ENCODE measurements around the gene KCNQ2.

Gene KCNQ2

DNA sequence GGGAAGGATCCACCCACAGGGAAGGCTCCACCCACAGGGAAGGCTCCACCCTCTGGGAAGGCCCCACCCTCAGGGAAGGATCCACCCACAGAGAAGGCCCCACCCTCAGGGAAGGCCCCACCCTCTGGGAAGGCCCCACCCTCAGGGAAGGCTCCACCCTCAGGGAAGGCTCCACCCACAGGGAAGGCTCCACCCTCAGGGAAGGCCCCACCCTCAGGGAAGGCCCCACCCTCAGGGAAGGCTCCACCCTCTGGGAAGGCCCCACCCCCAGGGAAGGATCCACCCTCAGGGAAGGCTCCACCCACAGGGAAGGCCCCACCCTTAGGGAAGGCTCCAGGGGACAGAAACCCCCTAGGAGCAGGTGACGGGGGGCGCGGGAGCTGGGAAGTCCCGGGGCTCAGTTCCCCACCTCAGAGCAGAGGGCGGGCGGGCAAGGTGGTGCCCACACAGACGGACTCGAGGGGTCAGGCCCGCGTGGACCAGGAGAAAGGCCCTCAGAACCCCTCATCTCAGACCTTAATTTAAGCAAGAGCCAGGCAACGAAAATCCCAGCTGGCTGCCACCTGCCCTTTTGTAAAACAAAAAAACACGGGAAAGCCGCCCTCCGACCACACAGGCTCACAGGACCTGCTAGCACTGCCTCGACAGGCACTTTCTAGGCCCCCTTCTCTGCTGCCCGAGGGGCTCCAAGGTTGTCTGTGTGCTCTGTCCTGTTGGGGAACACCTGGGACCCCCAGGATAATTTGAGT, 39.7 kb downstream of the KCNQ2 start:
- no peak for DNase-seq

DNA sequence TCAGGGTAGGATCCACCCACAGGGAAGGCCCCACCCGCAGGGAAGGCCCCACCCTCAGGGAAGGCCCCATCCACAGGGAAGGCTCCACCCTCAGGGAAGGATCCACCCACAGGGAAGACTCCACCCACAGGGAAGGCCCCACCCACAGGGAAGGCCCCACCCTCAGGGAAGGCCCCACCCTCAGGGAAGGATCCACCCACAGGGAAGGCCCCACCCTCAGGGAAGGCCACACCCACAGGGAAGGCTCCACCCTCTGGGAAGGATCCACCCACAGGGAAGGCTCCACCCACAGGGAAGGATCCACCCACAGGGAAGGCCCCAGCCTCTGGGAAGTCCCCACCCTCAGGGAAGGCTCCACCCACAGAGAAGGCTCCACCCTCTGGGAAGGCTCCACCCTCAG, 40.5 kb downstream of the KCNQ2 start:
- DNase-seq: no peak

DNA sequence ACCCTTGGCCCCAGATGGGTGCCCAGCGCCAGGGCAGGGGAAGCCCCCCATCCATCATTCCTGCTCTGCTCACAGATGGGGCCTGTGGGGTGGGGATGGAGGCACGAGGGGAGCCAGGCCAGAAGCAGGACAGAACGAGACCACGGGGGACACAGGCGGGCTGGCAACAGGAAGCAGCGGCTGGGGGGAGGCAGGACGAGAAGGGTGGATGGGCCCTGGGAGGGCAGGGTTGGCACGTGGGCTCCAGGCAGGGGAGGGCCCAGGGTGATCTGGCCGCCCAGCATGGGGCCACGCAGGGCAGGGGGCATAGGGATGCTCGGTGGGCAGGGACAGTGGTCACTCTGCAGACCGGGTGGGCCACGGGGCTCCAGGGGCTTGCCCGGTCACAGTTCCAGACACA, 41.6 kb downstream of the KCNQ2 start:
- no peak for DNase-seq

DNA sequence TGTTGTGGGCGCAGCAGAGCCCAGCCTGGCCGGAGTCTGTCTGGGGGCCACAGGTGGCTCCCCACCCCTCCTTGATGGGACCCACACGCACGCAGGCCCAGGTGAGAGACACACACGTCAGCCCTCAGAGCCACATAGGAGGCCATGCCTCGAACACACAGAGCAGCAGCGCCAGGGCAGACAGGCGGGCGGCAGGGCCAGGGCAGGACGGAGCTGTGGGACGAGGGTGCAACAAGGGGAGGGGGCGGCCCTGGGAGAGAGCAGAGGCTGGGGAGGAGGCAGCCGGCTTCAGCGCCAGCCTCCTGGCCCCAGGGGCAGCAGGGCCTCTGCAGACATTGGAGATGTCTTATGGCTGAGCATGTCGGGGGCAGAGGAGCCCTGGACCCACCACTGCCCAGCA, 42.5 kb downstream of the KCNQ2 start:
- DNase-seq: no peak

DNA sequence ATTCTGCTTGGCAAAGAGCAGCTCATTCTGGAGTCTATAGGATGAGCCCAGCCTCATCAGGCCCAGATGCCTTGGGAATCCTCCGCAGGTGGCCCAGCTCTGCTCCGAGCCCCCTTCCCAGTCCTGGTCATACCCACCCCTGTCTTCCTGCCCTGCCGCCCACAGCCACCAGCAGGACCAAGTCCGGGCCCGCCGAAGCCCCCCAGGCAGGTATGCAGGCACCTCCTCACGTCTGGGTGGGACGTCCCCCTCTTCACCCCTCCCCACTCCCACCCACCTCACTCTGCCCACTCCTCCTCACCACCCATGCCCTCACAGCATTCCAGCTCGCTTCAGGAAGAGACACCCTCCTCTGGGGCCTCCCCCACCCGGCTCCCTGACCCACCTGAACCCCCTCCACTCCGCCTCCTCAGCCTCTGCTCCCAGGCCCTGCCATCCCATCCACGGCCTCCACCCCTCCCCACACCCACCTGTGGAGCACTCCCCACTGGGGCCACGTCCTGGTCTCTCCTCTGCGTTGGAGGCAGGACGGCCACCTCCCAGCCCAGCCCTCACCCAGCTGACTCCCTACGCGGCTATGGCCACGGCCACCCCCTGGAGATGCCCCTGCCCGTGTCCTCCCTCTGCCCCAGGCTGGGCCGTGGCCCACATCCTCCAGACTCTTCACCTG, 43.4 kb downstream of the KCNQ2 start:
- DNase-seq: no peak

DNA sequence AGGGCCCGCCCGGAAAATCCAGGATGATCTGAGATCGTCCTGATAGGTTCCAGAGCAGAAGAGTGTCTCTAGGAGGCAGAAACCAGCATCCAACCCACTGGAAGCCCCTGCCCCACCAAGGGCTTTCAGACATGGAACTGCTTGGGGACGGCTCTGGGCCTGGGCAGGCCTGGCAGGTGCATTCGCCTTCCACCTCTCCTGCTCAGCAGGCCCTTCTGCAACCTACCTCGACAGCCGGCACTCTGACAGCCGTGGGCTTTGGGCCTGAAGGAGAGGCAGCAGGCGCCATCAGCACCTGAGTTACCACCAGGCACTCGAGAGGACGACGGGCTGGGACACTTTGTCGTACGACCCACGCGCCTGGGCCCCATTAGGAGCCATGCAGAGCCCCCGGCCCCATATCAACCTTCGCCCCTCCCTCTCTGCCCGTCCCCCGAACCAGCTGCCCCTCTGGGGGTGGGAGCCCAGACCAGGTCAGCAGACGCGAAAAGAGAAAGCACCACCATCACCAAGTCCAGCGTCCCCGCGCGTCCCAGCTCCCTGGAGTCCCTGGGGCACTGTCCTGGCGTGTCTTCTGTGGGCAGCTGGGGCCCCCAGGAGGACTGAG, 44.6 kb downstream of the KCNQ2 start:
- no peak for DNase-seq

DNA sequence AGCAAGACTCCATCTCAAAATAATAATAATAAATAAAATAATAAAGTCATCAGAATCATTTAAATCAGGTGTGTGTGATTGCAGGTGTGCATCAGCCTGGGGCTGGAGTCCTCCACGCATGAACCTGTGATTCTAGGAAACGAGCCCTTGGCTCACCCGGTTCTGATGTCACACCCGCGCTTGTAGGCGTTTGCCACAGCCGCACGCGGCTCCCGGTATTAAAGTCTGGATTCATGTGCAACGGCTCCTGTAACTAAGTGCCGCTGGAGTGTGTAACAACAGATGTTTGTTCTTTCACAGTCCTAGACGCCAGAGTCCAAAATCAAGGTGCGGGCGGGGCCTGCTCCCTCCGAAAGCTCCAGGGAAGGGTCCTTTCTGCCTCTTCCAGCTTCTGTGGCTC, 45.2 kb downstream of the KCNQ2 start:
- no peak for DNase-seq

DNA sequence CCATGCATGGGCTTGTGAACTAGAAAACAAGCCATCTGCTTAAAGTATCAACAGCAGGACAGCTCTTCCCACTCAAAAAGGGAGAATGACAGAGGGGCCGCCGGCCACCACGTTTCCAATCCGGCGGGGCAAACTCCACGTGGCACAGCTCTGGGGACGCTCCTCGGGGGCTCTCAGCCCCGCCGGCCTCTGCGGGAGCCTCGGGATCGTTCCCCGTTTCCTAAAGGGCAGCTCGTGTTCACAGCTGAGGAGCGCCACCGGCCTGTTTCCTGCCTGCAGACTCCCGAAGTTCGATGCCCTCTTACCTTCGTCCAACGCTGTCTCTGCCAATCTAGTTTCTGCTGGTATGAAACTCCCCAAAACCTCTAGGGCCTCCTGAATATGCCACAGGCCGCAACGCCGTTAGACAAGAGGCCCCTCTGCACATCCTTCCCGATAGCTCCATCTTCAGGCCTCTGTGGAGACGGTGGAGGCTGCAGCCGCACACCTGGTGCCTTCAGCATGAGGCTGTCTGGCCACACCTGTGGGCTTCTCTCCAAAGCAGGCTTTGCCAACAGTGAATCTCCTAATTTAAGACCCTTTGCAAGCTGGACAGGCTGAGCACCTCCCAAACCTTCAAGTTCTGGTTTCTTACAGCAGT, 46.5 kb downstream of the KCNQ2 start:
- DNase-seq: no peak

DNA sequence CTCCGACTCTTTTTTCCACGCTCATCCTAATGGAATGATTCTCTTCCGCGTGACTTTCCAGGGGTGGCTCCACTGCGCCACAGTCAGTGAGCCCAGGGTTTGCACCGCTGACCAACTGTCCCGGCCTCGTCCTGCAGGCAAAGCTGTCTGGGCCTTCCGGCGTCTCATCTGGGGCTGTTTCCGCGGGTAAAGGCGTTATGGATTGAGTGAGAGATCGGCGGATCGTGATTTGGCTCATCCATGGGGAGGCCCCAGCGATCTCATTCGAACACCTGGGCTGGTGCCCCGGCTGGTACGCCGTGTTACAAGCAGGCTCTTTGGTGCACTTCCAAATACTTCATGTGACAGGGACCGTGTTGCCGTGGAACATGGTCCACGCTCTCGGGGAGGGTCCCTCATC, 47.8 kb downstream of the KCNQ2 start:
- DNase-seq: no peak

DNA sequence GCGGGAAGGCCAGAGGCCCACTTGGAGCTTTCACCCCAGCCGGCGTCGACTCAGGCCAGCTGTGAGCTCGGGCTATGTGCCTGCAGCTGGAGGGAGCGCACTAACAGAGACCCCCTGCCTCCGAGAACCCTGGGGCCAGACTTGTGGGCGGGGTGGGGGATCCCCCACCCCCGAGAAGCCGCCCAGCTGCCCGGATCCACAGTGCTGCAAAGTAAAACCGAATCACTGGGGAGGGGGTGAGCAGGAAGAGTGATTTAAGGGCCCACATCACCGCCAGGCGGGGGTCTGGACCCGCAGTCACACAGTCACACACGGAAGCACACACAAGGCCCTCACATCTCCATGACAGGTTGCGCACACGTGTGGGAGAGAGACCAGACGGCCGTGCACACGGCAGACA, 48.7 kb downstream of the KCNQ2 start:
- no peak for DNase-seq

DNA sequence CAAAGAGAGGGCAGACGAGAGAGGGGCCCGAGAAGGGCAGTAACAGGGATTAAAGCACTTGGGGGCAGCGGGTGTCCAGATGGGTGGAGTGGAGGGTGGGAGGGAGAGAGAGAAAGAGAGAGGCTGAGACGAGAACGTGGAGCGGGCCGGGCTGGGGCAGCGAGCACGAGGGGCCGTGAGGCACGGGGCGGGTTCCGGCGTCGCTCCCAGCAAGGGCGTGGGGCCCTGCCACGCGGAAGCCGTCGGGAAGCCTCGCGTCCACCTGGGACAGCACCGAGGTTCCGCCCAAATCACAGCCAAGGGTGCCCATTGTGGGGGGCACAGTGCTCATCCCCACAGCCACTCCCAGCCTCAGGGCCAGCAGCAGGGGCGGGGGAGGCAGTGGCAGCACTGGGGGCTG, 49.8 kb downstream of the KCNQ2 start:
- DNase-seq: no peak

DNA sequence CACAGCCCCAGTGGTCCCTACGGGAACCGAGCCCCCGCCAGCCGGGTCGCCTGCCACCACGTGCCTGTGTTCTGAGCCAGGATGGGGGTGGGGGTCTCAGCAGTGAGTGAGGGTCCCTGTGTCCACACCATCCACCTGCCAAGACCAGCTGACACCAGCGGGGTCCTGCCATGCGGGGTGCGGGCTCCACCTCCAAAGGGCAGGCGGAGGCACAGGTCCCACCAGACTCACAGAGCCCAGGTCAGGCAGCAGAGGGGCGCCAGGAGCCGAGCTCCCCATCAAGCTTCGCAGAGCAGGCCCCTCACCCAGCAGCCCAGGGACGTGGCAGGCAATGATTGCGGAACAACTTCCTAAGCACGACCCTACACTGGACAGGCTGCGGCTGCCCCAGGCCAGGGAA, 50.5 kb downstream of the KCNQ2 start:
- DNase-seq: no peak

DNA sequence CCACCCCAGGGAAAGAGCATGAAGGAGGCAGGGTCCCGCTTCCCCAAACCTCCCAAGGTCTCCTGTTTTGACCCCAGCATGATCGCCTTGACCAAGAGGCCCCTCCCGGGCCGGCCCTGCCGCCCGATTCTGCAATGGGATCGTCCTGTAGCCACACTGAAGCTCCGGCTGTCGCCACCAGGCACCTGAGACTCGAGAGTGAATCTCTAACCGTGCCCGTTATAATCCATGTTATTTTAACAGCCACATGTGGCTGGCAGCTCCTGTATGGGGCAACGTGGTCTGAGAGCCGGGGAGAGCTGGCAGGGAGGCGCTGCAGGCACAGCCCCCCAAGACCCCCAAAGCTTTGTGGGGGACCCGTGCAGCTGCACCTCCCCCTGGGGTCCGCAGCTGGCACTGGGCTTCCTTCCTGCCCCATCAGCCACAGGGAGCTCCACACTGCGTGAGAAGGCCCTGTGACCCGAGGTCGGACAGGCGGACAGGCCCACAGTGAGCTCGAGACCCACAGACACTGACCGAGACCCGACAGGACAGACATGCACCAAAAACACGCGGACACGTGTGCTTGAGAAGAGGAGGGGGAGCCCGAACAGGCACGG, 51.3 kb downstream of the KCNQ2 start:
- no peak for DNase-seq

DNA sequence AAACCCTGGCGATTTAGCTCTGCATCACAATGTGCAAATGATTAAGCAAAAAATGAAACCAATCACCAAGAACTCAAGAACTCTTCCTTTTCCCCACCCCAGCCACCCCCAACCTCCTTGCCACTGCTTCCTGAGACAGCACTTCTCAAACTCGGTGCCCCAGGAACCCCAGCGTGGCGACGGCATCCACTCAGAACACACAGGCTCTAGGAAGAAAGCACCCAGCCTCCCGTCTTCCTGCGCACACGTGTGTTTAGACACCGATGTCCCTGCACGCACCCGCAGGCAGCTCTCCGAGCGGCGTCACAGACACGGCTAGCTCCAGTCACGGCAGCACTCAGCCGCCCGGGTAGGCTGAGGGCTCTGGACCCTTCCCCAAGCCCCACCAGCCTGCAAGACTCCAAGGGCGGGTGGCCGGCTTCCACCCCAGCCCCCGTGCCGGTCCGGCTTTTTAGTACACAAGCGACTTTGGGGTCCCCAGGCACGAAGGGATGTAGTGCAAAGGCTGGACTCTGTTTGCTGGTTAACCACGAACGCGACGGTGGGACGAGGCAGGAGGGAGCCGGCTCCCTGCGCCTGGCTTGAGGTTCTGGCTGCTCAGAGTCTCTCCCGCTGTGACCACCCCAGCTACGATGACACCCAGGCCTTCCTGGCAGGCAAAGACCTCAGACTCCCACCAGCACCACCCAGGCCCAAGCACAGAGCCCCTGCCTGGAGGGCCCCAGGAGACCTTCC, 51.9 kb downstream of the KCNQ2 start:
- no peak for DNase-seq

DNA sequence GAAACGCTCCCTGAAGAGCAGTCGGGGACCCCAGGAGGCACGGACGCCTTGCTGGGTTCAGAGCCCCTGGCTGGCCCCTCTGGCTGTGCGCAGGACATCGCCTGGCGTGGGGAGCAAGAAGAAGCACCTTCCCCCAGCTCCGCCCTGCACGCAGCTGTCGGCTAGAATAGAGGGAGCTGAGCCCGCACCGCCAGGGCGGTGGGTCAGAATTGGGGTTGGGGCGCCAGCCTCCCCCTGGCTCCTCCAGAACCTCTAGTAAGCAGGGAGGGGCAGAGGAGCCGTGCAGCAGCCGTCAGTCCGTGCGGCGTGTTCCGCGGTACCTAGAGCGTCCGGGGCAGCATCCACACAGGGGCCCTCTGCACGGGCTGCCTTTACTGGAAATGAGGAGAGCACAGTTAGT, 53.2 kb downstream of the KCNQ2 start:
- DNase-seq: no peak

DNA sequence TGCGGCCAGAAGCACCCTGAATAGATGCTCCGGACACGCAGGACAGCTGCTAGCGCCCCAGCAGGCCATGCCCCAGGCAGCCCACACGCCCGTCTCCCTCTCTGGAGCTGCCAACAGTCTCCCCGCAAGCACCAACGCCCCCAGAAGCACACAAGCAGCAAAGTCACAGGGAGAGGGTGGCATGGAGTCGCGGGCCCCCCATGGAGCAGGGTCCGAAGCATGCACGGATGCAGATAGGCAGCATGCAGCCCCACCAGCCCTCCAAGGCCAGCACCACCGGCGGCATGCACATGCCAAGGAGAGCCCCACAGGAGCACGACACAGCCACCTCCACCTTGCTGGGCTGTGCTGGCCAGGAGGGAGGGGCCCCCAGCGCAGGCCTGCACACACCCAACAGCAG, 53.8 kb downstream of the KCNQ2 start:
- no peak for DNase-seq

DNA sequence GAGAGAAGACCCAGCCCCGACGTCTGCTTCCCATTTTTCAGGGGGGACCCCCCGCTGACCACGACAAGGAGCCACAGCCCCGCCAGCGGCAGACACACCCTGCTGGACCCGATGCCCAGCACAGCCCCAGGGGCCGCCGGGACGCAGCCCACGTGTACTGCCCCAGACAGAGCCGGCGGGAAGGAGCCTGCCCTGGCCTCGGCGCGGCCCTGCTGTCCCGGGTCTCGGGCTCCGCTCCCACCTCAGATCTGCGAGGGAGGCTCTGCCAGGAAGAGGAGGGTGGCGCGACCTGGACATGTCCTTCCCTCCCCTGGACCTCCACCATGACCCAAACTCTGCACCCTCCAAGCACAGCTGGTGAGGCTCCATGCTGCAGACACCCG, 54.7 kb downstream of the KCNQ2 start:
- no peak for DNase-seq

DNA sequence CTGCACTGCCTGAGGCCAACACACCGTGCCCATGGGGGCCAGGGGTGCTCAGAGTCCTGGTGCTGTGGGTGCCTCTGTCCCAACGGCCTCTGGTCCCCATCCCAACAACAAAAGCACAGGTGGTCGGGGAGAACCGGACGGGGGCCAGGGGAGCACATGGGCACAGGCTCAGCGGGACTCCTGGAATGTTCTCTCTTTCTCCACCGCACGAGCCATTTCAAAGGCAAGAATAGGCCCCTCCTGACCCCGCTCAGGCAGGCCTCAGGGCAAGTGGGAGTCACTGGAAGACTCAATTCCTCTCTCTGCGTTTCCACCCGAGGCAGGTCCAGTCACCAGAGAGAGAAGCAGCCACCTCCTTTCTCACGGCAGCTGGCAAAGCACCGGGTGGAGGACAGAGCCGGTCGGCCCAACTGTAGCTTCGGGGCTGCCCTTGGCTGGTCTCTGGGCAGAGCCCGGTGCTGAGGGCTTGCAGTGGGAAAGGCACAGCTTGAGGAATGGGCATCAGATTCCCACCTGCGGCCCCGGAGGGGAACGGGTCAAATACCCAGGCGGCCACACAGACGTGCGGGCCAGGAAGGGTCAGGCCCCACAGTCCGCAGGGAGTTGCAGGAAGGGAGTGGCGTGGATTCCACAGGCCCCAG, 55.2 kb downstream of the KCNQ2 start:
- no peak for DNase-seq

DNA sequence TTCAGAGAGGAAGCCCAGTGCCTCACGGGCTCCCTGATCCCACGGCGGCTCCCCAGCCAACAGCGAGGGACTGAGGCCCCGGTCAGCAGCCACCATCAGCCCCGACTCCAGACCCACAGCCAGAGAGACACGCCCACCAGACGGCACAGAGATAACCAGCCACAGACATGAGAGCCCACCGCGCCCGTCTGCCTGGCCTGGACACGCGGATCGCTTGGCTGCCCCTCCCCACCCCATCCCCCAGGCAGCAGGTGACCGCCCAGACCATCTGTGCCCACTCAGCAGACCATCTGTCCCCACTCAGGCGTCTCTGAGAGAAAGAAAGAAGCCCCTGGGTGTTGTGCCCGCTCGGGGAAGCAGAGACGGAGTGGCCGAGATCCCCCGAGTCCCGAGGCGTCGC, 55.8 kb downstream of the KCNQ2 start:
- DNase-seq: no peak

DNA sequence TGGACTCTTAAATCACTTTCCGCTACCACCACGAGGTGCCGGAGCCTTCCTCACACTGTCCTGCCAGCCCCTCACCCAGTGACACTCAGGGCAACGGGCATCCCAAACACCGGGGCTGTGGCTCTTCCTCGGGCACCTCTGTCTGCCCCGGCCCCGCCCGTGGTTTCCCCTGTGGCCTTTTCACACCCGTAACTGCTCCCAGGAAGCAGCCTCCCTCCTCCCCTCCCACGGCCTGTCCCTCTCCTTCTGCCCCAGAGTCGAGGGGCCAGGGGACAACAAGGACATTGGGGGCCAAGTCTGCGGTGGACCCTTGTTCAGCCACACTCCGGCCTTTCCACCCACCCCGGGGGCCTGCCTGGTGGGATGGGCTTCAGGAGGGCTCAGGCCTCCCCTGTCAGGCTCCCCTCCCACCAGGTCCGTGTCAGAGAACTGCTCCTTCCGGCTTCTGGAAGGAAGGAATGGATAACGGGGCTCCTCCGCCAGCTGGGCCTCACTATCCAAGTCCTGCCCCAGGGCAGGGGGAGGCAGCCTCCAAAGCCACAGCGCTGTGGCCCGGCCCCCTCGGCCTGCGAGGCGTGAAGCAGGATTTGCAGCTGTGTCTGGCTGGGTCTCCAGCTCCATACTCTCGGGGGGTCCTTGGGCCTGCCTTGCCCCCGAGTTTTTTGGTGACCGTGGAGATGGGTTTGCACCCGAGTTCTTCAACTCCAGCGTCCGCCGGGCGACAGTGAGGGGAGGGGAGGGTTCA, 56.6 kb downstream of the KCNQ2 start:
- no peak for DNase-seq

DNA sequence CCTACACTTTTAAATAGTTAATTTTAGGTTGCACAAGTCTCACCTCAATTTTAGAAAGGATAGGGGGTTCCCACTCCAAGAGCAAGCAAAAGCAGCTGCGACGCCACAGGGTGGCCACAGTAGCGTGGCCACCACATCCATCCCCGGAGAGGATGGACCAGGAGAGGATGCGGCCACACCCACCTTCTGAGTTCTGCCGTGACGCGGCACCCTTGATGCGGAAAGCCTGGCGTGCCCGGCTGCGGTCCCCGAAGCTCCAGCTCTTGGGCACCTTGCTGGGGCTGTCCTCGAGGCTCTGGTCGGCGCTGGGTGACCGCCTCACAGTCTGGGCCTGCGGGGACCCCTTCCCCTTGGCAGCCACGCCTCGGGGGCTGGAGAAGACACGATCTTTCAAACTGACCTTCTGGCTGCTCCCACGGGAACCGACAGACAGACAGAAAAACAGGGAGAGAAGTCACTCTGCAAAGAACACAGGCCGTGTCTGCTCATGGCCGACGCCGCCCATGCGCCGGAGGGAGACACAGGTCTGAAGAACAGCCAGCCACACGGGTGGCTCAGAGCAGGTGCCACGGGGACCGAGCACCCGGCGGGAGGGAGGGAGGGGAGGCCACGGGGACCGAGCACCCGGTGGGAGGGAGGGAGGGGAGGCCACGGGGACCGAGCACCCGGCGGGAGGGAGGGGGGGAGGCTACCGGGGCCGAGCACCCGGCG, 57.6 kb downstream of the KCNQ2 start:
- no peak for DNase-seq

Measured in NCI-H1105 treated with DMSO at 0.1 percent for 48 hours (cell line).